ENCODE results near the gene ALDOA. TPM values are rescaled to one million over a fixed set of nuclear protein-coding genes. Genes with fewer than 3 reads are reported as not detected.

ALDOA gene
- total RNA-seq, 2 donors from 2014 or later: 2,869 to 3,626 TPM

GRCh38 chr16:30091474-30092372 is 26.2 kb downstream of the ALDOA start, which contains the start of gene TBX6:
TBX6 (minus strand) TSS chr16:30091924; CDS start chr16:30091193, 731 bp downstream.
- peaks cover 19% of the 10 kb centered on the region for H3K36me3 ChIP-seq
- peaks cover 0 to 40% of the 10 kb centered on the region in 2 donors for H3K4me1 ChIP-seq

GRCh38 chr16:30092373-30093010 is 26.9 kb downstream of the ALDOA start:
- Histone ChIP-seq H3K27ac (peak overlapping the region; percentile 85 to 87), H3K9me3 (peaks cover 0 to 9% of the 10 kb centered on the region in 2 donors), H3K27me3 (no peaks in the 10 kb centered on the region), H3K4me3 (peak overlapping the region; percentile 36 to 59), H3K4me1 (peaks cover 0 to 40% of the 10 kb centered on the region in 2 donors), H3K36me3 (peaks cover 19% of the 10 kb centered on the region)
- peak in 1 of 2 donors; percentile 65 for TF ChIP-seq CTCF (IDR thresholded peaks at IDR 0.05)
- DNase-seq (ENCODE audit: low spot score): peak; percentile 92

More at GRCh38 chr16:30091474-30092372, 26.2 kb downstream of the ALDOA start, which contains the start of gene TBX6:
- H3K9me3 ChIP-seq: peaks cover 0 to 1% of the 10 kb centered on the region in 2 donors
- peak within 1 kb of the TSS; percentile 36 to 59 for H3K4me3 ChIP-seq
- TF ChIP-seq CTCF (IDR thresholded peaks at IDR 0.05): peak; percentile 69 to 77
- peak; percentile 94 for DNase-seq (ENCODE audit: low spot score)
- peak within 1 kb of the TSS; percentile 85 to 87 for H3K27ac ChIP-seq
- H3K27me3 ChIP-seq: no peaks in the 10 kb centered on the region

GRCh38 chr16:30094541-30095165 is 29.1 kb downstream of the ALDOA start:
- Histone ChIP-seq H3K4me1 (peaks cover 0 to 40% of the 10 kb centered on the region in 2 donors), H3K27ac (peak overlapping the region; percentile 89 to 95), H3K4me3 (peak overlapping the region; percentile 68 to 89), H3K36me3 (peaks cover 19% of the 10 kb centered on the region), H3K27me3 (no peaks in the 10 kb centered on the region), H3K9me3 (peaks cover 0 to 10% of the 10 kb centered on the region in 2 donors)
- DNase-seq (ENCODE audit: low spot score): no peak
- TF ChIP-seq CTCF (IDR thresholded peaks at IDR 0.05): no peak

GRCh38 chr16:30095166-30096078 is 29.9 kb downstream of the ALDOA start:
- Histone ChIP-seq H3K27me3 (no peaks in the 10 kb centered on the region), H3K27ac (peak overlapping the region; percentile 89 to 95), H3K9me3 (peaks cover 0 to 10% of the 10 kb centered on the region in 2 donors), H3K36me3 (peaks cover 19% of the 10 kb centered on the region), H3K4me1 (peaks cover 0 to 40% of the 10 kb centered on the region in 2 donors), H3K4me3 (peak overlapping the region; percentile 68 to 89)
- DNase-seq (ENCODE audit: low spot score): no peak
- no peak for TF ChIP-seq CTCF (IDR thresholded peaks at IDR 0.05)

Measured in right atrium auricular region (tissue), 2 donors.